Activated CD4-positive, alpha-beta T cell treated with anti-CD3 and anti-CD28 coated beads for 24 hours (primary cell): ENCODE measurements around the gene PTEN.
A peak's percentile ranks its signal among the peaks of the same experiment; 100 is the strongest.
"Not testable (repeated sequence)": the region's sequence is repeated elsewhere in the genome, so short reads cannot be mapped to it uniquely, and the experiment has no call there.

Experiments used
- DNase-seq, 2 donors: peaks; one replicate each; pipeline ENCODE4 v3.0.0-alpha.2; 2020; ENCODE audit warnings: low read depth in 2 of 2

The PTEN gene

GRCh38 chr10:87863053-87863943, at the start of gene PTEN, which contains the start of gene KLLN:
Gene PTEN (plus strand): TSS chr10:87863625. CDS start chr10:87864470, 845 bp downstream.
Gene KLLN (minus strand): TSS chr10:87863533. CDS start chr10:87862487, 1,046 bp downstream.
- peak; percentile 68 to 79 for DNase-seq

GRCh38 chr10:87816163-87816897, 47.1 kb upstream of the PTEN start:
- no peak for DNase-seq

GRCh38 chr10:87816898-87817608, 46.4 kb upstream of the PTEN start:
- DNase-seq = no peak

- DNase-seq = peak; percentile 76 to 79
Observed at GRCh38 chr10:87817609-87818504, 45.6 kb upstream of the PTEN start, which contains the start of gene ATAD1. Gene ATAD1 (minus strand): TSS chr10:87818226. CDS start chr10:87814599, 3,627 bp downstream.

GRCh38 chr10:87818505-87819288, 44.7 kb upstream of the PTEN start:
- DNase-seq = peak; percentile 52 to 55

GRCh38 chr10:87819289-87819585, 44.2 kb upstream of the PTEN start:
- no peak for DNase-seq

- no peak for DNase-seq
Observed at GRCh38 chr10:87826653-87827052, 36.8 kb upstream of the PTEN start.

GRCh38 chr10:87827681-87828080, 35.7 kb upstream of the PTEN start:
- no peak for DNase-seq

GRCh38 chr10:87829051-87829450, 34.4 kb upstream of the PTEN start:
- not testable (repeated sequence) for DNase-seq

GRCh38 chr10:87829986-87830729, 33.3 kb upstream of the PTEN start:
- no peak for DNase-seq

- DNase-seq = no peak
Observed at GRCh38 chr10:87836098-87836497, 27.3 kb upstream of the PTEN start.

- DNase-seq = no peak
Observed at GRCh38 chr10:87837445-87837844, 26.0 kb upstream of the PTEN start.

GRCh38 chr10:87838650-87839049, 24.8 kb upstream of the PTEN start:
- DNase-seq = no peak

- no peak for DNase-seq
Observed at GRCh38 chr10:87841186-87841585, 22.2 kb upstream of the PTEN start.

GRCh38 chr10:87842220-87842641, 21.2 kb upstream of the PTEN start:
- no peak for DNase-seq

- no peak for DNase-seq
Observed at GRCh38 chr10:87842776-87843497, 20.5 kb upstream of the PTEN start.

GRCh38 chr10:87843714-87844113, 19.7 kb upstream of the PTEN start:
- no peak for DNase-seq

- no peak for DNase-seq
Observed at GRCh38 chr10:87844837-87845623, 18.4 kb upstream of the PTEN start.
